ENCODE results near the gene PTPRN2. TPM values are rescaled to one million over a fixed set of nuclear protein-coding genes. Genes with fewer than 3 reads are reported as not detected.

The PTPRN2 gene
- total and polyA plus RNA-seq, 9 of the 15 experiments (the other 6 are each of a cell fraction or from before 2014, with no cell fraction given): not detected

GRCh38 chr7:158408318-158408920 is 179.2 kb downstream of the PTPRN2 start (continued):
- TF ChIP-seq IRF1 (CRISPR knock-in tag; IDR thresholded peaks at IDR 0.05; ENCODE audit: borderline replicate concordance): no peak
- no peak for TF ChIP-seq HDAC2 (IDR thresholded peaks at IDR 0.05)

- intact Hi-C loops (cut with micrococcal nuclease) (no loop called here), in situ Hi-C loops (cut with MboI) (no loop called here)
- no TSS peak for BruUV-seq (replicated peaks)
- no peak overlapping the region for H3K9ac ChIP-seq (ENCODE audit: insufficient read depth in 1 of 2, low read depth in 2 of 2, low read length in 2 of 2)
- WGBS (ENCODE audit: insufficient coverage, low coverage, missing lambda C conversion rate): 6% methylated on average over 16 of the region's 17 CpGs
- peak; percentile 96 for FAIRE-seq
- H4K20me1 ChIP-seq (replicated peaks; ENCODE audit: control insufficient read depth, insufficient read depth, low read length): peaks cover 9% of the 10 kb centered on the region; the same call in 1 of the 2 replicates
- H3K9me3 ChIP-seq (replicated peaks; ENCODE audit: control insufficient read depth, insufficient read depth, low read depth, low read length): no peaks in the 10 kb centered on the region
- peak; percentile 68; the same call in 2 of the 3 replicates for ATAC-seq
- ChIA-PET POLR2A (interaction anchor here (0.6 to 0.7 kb wide), 2 partner anchors 29 to 32 kb away, joined by 3 read pairs; no protein-coding TSS in a partner anchor), CTCF (ENCODE audit: low intra/inter-chr PET ratio) (interaction anchor here (0.6 to 1.2 kb wide), 4 partner anchors 351 to 975 kb away, joined by 4 to 5 read pairs (median 4); no protein-coding TSS in a partner anchor)
- no peaks in the 10 kb centered on the region for H3K36me3 ChIP-seq (ENCODE audit: control insufficient read depth, insufficient read depth, low read length)
- no peak overlapping the region for H3K27ac ChIP-seq (ENCODE audit: extremely low read depth, low read depth, low read length)
- H2AFZ ChIP-seq (ENCODE audit: low read depth, low read length): no peak overlapping the region
- no peaks in the 10 kb centered on the region for H3K79me2 ChIP-seq (ENCODE audit: control insufficient read depth, insufficient read depth, low read length)
- peak in 3 of 4 experiments; percentile 38 to 67 (median 48) for DNase-seq (ENCODE audit: extremely low read depth in 1 of 4, low spot score in 3 of 4)
- no peak overlapping the region for H3K4me2 ChIP-seq (ENCODE audit: insufficient read depth, low read length)
- no peaks in the 10 kb centered on the region for H3K9me1 ChIP-seq (ENCODE audit: control insufficient read depth, insufficient read depth, low read length)
- H3K4me1 ChIP-seq (replicated peaks in 1 of 2; ENCODE audit: control insufficient read depth in 2 of 2, insufficient read depth in 2 of 2, low read length in 2 of 2): no peaks in the 10 kb centered on the region
- H3K27me3 ChIP-seq (ENCODE audit: control insufficient read depth in 2 of 2, insufficient read depth in 2 of 2, low read length in 2 of 2): peaks cover 22 to 64% of the 10 kb centered on the region in 2 experiments; a peak in 4 of 5 replicates
- H3K4me3 ChIP-seq: no peak overlapping the region
- peak; percentile 69 to 89 for TF ChIP-seq RAD21 (CRISPR knock-in tag; conservative IDR thresholded peaks at IDR 0.05 in 1 of 2, IDR thresholded peaks at IDR 0.05 in 1 of 2)
- TF ChIP-seq L3MBTL2 (IDR thresholded peaks at IDR 0.05): no peak
- TF ChIP-seq GMEB1 (CRISPR knock-in tag; IDR thresholded peaks at IDR 0.05): 0 out of 2 replicates have a peak, but pooled peaks have one; percentile 22
- peak; percentile 46 to 75 (median 64); a peak in 5 of 6 replicates for TF ChIP-seq CTCF (IDR thresholded peaks at IDR 0.05 in 2 of 3, conservative IDR thresholded peaks at IDR 0.05 in 1 of 3; ENCODE audit: insufficient read depth in 2 of 3, low read depth in 1 of 3, low read length in 3 of 3)
- no peak for TF ChIP-seq AFF4 (CRISPR knock-in tag; IDR thresholded peaks at IDR 0.05)
Measured at GRCh38 chr7:158407581-158408317, 179.9 kb downstream of the PTPRN2 start.
